Endodermal cell (in vitro differentiated cells): Measurements from ENCODE around the gene RNASE7. TPM values are rescaled to one million over a fixed set of nuclear protein-coding genes. Genes with fewer than 3 reads are reported as not detected.

Experiments used
- DNase-seq: peaks from one replicate; pipeline ENCODE4 v3.0.0-alpha.2; 2017
- H3K27ac ChIP-seq: 2 replicates; pipeline ENCODE4 v1.5.1; 2013; ENCODE audit warnings: mild to moderate bottlenecking, low read depth, low read length, moderate library complexity
- H3K27me3 ChIP-seq: 2 replicates; pipeline ENCODE4 v1.6.1; 2013; ENCODE audit warnings: mild to moderate bottlenecking, low read length, moderate library complexity; ENCODE audit not compliant: insufficient read depth, control insufficient read depth, poor library complexity, severe bottlenecking
- H3K36me3 ChIP-seq: 2 replicates; pipeline ENCODE4 v1.7.0; 2013; ENCODE audit warnings: mild to moderate bottlenecking, low read length, moderate library complexity; ENCODE audit not compliant: control insufficient read depth, insufficient read depth
- H3K4me1 ChIP-seq: one replicate; pipeline ENCODE4 v1.7.0; 2013; ENCODE audit warnings: low read length; ENCODE audit not compliant: control insufficient read depth, insufficient read depth
- H3K4me3 ChIP-seq: 2 replicates; pipeline ENCODE4 v1.5.1; 2013; ENCODE audit warnings: mild to moderate bottlenecking, low read length, moderate library complexity
- H3K9ac ChIP-seq: 2 replicates; pipeline ENCODE4 v1.6.1; 2013; ENCODE audit warnings: mild to moderate bottlenecking, low read length, moderate library complexity; ENCODE audit not compliant: poor library complexity, severe bottlenecking; ENCODE audit errors: extremely low read depth
- H3K9me3 ChIP-seq: 2 replicates; pipeline ENCODE4 v1.6.1; 2013; ENCODE audit warnings: mild to moderate bottlenecking, low read length, moderate library complexity; ENCODE audit not compliant: control insufficient read depth
- H3K27ac Mint-ChIP-seq: 2 replicates; pipeline ENCODE4 v1.8.0; 2020; ENCODE audit warnings: mixed read lengths
- H3K27me3 Mint-ChIP-seq: 2 replicates; pipeline ENCODE4 v1.8.0; 2021; ENCODE audit warnings: mild to moderate bottlenecking, mixed read lengths; ENCODE audit not compliant: insufficient read depth
- H3K36me3 Mint-ChIP-seq: 2 replicates; pipeline ENCODE4 v1.8.0; 2020; ENCODE audit warnings: low read depth, mixed read lengths
- H3K4me1 Mint-ChIP-seq: 2 replicates; pipeline ENCODE4 v1.8.0; 2020; ENCODE audit warnings: mixed read lengths
- H3K4me3 Mint-ChIP-seq: 2 replicates; pipeline ENCODE4 v1.8.0; 2020; ENCODE audit warnings: mild to moderate bottlenecking, moderate library complexity, mixed read lengths
- H3K9me3 Mint-ChIP-seq: 2 replicates; pipeline ENCODE4 v1.8.0; 2020; ENCODE audit warnings: mild to moderate bottlenecking, mixed read lengths
- WGBS, 2 experiments: methylation state at CpG; one replicate each; pipeline versions ENCODE4 v1.1.5 to v1.1.7; 2013; ENCODE audit warnings: missing lambda C conversion rate in 2 of 2, mixed read lengths in 1 of 2; ENCODE audit not compliant: insufficient coverage in 1 of 2, insufficient read length in 1 of 2; 5-methylcytosine and 5-hydroxymethylcytosine counted together
- total RNA-seq, 2 donors: library from RNA; stranded (reverse); fragmentation: NEBNext Ultra II Directional in 1 of 2; extraction: Animal tissue kit (Norgen Biotek cat#: 25700) in 1 of 2; gene quantifications; 2 replicates in 1 of 2; 3 replicates in 1 of 2; pipeline ENCODE4 v1.2.1, GENCODE V29; 2021
- TF ChIP-seq, protein P1 (sequence below): fragments of 200-600 bp; sonication (generic); conservative IDR thresholded peaks from 2 replicates; pipeline ENCODE4 v1.5.0; 2021; ENCODE audit warnings: antibody characterized with exemption, mild to moderate bottlenecking

The RNASE7 gene
- total RNA-seq, 2 donors from 2014 or later, result not detected

DNA sequence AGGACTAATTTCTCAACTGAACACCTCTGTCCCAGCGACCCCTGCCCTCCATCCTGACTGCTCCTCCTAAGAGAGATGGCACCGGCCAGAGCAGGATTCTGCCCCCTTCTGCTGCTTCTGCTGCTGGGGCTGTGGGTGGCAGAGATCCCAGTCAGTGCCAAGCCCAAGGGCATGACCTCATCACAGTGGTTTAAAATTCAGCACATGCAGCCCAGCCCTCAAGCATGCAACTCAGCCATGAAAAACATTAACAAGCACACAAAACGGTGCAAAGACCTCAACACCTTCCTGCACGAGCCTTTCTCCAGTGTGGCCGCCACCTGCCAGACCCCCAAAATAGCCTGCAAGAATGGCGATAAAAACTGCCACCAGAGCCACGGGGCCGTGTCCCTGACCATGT lies 756 bp downstream of the RNASE7 start:
- Mint-ChIP-seq H3K4me3 (no peak overlapping the region), H3K27me3 (peaks cover 25% of the 10 kb centered on the region), H3K27ac (no peak overlapping the region), H3K36me3 (no peaks in the 10 kb centered on the region), H3K4me1 (peaks cover 27% of the 10 kb centered on the region), H3K9me3 (no peaks in the 10 kb centered on the region)
- Histone ChIP-seq H3K4me1 (peaks cover 4% of the 10 kb centered on the region), H3K9me3 (no peaks in the 10 kb centered on the region), H3K27me3 (peaks cover 8% of the 10 kb centered on the region), H3K27ac (no peak overlapping the region), H3K36me3 (no peaks in the 10 kb centered on the region), H3K9ac (no peak overlapping the region), H3K4me3 (no peak overlapping the region)
- TF ChIP-seq, protein P1, sequence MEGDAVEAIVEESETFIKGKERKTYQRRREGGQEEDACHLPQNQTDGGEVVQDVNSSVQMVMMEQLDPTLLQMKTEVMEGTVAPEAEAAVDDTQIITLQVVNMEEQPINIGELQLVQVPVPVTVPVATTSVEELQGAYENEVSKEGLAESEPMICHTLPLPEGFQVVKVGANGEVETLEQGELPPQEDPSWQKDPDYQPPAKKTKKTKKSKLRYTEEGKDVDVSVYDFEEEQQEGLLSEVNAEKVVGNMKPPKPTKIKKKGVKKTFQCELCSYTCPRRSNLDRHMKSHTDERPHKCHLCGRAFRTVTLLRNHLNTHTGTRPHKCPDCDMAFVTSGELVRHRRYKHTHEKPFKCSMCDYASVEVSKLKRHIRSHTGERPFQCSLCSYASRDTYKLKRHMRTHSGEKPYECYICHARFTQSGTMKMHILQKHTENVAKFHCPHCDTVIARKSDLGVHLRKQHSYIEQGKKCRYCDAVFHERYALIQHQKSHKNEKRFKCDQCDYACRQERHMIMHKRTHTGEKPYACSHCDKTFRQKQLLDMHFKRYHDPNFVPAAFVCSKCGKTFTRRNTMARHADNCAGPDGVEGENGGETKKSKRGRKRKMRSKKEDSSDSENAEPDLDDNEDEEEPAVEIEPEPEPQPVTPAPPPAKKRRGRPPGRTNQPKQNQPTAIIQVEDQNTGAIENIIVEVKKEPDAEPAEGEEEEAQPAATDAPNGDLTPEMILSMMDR, result no peak
- 85 to 96% methylated on average over 4 to 8 of the region's 8 CpGs for WGBS, 2 experiments
- no peak for DNase-seq

DNA sequence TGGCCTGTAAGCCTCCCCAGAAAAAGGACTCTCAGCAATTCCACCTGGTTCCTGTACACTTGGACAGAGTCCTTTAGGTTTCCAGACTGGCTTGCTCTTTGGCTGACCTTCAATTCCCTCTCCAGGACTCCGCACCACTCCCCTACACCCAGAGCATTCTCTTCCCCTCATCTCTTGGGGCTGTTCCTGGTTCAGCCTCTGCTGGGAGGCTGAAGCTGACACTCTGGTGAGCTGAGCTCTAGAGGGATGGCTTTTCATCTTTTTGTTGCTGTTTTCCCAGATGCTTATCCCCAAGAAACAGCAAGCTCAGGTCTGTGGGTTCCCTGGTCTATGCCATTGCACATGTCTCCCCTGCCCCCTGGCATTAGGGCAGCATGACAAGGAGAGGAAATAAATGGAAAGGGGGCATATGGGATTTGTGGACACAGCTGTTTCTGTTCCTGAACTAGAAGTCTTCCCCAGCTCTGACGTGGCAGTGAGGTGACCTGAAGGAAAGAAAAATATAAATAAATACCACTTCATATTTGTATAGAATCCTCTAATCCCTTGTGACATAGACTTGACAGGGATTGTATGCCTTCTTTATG lies 1.3 kb downstream of the RNASE7 start:
- H3K9me3 Mint-ChIP-seq, result no peaks in the 10 kb centered on the region
- no peak overlapping the region for H3K9ac ChIP-seq

DNA sequence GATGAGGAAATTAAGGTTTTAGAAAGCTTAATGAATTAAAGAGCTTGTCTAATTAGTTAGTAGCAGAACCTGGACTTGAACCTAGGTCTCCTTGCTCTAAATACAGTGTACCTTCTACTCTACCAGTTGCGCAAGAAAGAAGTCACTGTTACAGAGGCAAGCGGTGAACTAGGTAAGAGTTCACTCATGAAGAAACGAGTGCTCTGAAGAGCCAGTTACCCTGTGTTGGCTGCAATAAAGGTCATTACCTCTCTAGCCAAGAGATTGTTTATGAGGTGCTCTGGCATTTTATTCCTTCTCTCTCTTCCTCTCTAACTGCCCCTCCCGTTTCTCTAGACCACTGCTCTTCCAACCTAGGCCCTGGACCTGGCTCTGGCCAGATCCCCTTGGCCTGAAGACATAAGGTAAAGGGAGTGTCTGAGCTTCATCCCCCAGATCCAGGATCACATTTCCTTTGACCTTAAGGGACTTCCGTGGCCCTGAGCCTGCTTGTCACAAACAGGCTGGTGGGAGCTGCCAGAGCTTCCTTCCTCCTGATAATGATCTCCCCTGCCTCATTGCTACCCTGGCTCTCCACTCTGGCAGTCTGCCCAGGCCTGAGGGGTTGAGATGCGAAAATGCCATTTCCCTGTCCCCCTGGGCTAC lies 1.9 kb downstream of the RNASE7 start:
- Mint-ChIP-seq H3K9me3 (no peaks in the 10 kb centered on the region), H3K27ac (no peak overlapping the region), H3K4me3 (no peak overlapping the region), H3K4me1 (peaks cover 21% of the 10 kb centered on the region), H3K27me3 (peaks cover 25% of the 10 kb centered on the region), H3K36me3 (no peaks in the 10 kb centered on the region)
- no peak for DNase-seq
- Histone ChIP-seq H3K36me3 (no peaks in the 10 kb centered on the region), H3K4me3 (no peak overlapping the region), H3K27ac (no peak overlapping the region), H3K27me3 (peaks cover 8% of the 10 kb centered on the region), H3K4me1 (peaks cover 4% of the 10 kb centered on the region), H3K9me3 (no peaks in the 10 kb centered on the region), H3K9ac (no peak overlapping the region)
- 89 to 90% methylated on average over 3 to 6 of the region's 6 CpGs for WGBS, 2 experiments
- TF ChIP-seq, protein P1, result no peak

More for the DNA sequence above, 1.3 kb downstream of the RNASE7 start:
- TF ChIP-seq, protein P1, result no peak
- H3K4me3 Mint-ChIP-seq, result no peak overlapping the region
- H3K36me3 ChIP-seq, result no peaks in the 10 kb centered on the region
- H3K4me1 Mint-ChIP-seq, result peaks cover 24% of the 10 kb centered on the region
- WGBS, 2 experiments, result 71 to 78% methylated on average over 1 to 2 of the region's 2 CpGs
- no peak for DNase-seq
- H3K9me3 ChIP-seq, result no peaks in the 10 kb centered on the region
- peaks cover 4% of the 10 kb centered on the region for H3K4me1 ChIP-seq
- H3K27me3 ChIP-seq, result peaks cover 8% of the 10 kb centered on the region
- H3K27ac ChIP-seq, result no peak overlapping the region
- H3K27ac Mint-ChIP-seq, result no peak overlapping the region
- H3K4me3 ChIP-seq, result no peak overlapping the region
- peaks cover 25% of the 10 kb centered on the region for H3K27me3 Mint-ChIP-seq
- no peaks in the 10 kb centered on the region for H3K36me3 Mint-ChIP-seq
